A549 (cell line): ENCODE data around the gene XYLT1. TPM values are rescaled to one million over a fixed set of nuclear protein-coding genes. Genes with fewer than 3 reads are reported as not detected.

Source experiments
- ATAC-seq, 2 experiments: fragments of 200-7000 bp in 1 of 2; fragments of >200 bp in 1 of 2; cut with Nextera tagmentation in 1 of 2; cut with Tn5 transposase in 1 of 2; 3 replicates each; pipeline versions ENCODE4 v1.8.0 to v1.9.1; 2018 to 2020; ENCODE audit warnings: mild to moderate bottlenecking in 1 of 2, moderate library complexity in 1 of 2
- CTCF ChIA-PET: fragments of 300-600 bp; sonication (Branson Sonifier 250); formaldehyde crosslinking; extraction: SDS; loops from one replicate; lab custom pipeline; 2021; ENCODE audit warnings: antibody characterized with exemption, inconsistent platforms; lab: Yijun Ruan, JAX
- POLR2A ChIA-PET: fragments of 350-600 bp; formaldehyde crosslinking; extraction: SDS; loops from one replicate; lab custom pipeline; 2021; ENCODE audit warnings: antibody characterized with exemption, inconsistent platforms; lab: Yijun Ruan, JAX
- DNase-seq, 2 experiments: peaks; one replicate each; pipeline versions ENCODE4 v3.0.0 to v3.0.0-alpha.2; 2011 to 2016; ENCODE audit warnings: low read depth in 1 of 2, low spot score in 1 of 2
- FAIRE-seq: peaks from 2 replicates; lab custom pipeline; 2011; peaks lifted over from hg19 to GRCh38; lab: Jason Lieb, UNC
- H3K27ac ChIP-seq, 2 experiments: fragments of >200 bp; sonication (Bioruptor Twin); formaldehyde crosslinking; 3 replicates each; pipeline ENCODE4 v1.5.1; 2016 to 2017
- H3K4me1 ChIP-seq: fragments of >200 bp; sonication (Bioruptor Twin); formaldehyde crosslinking; 3 replicates; pipeline ENCODE4 v1.6.1; 2016
- H3K4me2 ChIP-seq: fragments of >200 bp; sonication (Bioruptor Twin); formaldehyde crosslinking; 3 replicates; pipeline ENCODE4 v1.6.1; 2016
- H3K4me3 ChIP-seq: fragments of >200 bp; sonication (Bioruptor Twin); formaldehyde crosslinking; 3 replicates; pipeline ENCODE4 v1.5.1; 2016
- H3K9me3 ChIP-seq: fragments of >200 bp; sonication (Bioruptor Twin); formaldehyde crosslinking; 3 replicates; pipeline ENCODE4 v1.6.1; 2016
- CEBPB ChIP-seq, 2 experiments: fragments of >200 bp in 1 of 2; sonication (Bioruptor Twin) in 1 of 2; formaldehyde crosslinking in 1 of 2; IDR thresholded peaks; 2 replicates each; pipeline ENCODE4 v1.6.1; 2012 to 2016
- CHD2 ChIP-seq: fragments of 150-350 bp; IDR thresholded peaks from 2 replicates; pipeline ENCODE4 v1.6.1; 2014; ENCODE audit warnings: low read length; ENCODE audit not compliant: partially characterized antibody
- CHD4 ChIP-seq: fragments of 200-600 bp; sonication (generic); IDR thresholded peaks from 2 replicates; pipeline ENCODE4 v1.6.1; 2016; ENCODE audit warnings: antibody characterized with exemption, mild to moderate bottlenecking, borderline replicate concordance
- E2F6 ChIP-seq: IDR thresholded peaks from 2 replicates; pipeline ENCODE4 v1.6.1; 2012; ENCODE audit warnings: low read depth, borderline replicate concordance
- EHMT2 ChIP-seq: fragments of 200-600 bp; sonication (generic); IDR thresholded peaks from 2 replicates; pipeline ENCODE4 v1.6.1; 2016; ENCODE audit warnings: antibody characterized with exemption, low read depth, mild to moderate bottlenecking, moderate library complexity
- EP300 ChIP-seq, 2 experiments: fragments of >200 bp; sonication (Bioruptor Twin); formaldehyde crosslinking; IDR thresholded peaks; 2 replicates in 1 of 2; 3 replicates in 1 of 2; pipeline ENCODE4 v1.6.1; 2016 to 2017
- ESRRA ChIP-seq: fragments of 150-350 bp; IDR thresholded peaks from 2 replicates; pipeline ENCODE4 v1.6.1; 2014; ENCODE audit warnings: mild to moderate bottlenecking, low read length, borderline replicate concordance
- FOSB ChIP-seq: fragments of 250-450 bp; sonication (Bioruptor Pico); IDR thresholded peaks from 2 replicates; pipeline ENCODE4 v1.5.0; 2020; ENCODE audit warnings: mild to moderate bottlenecking, moderate library complexity
- GATA3 ChIP-seq: IDR thresholded peaks from 2 replicates; pipeline ENCODE4 v1.6.1; 2012; ENCODE audit warnings: borderline replicate concordance
- HEYL ChIP-seq: fragments of 250-450 bp; sonication (Bioruptor Pico); IDR thresholded peaks from 2 replicates; pipeline ENCODE4 v1.8.0; 2021; ENCODE audit warnings: mild to moderate bottlenecking, moderate library complexity
- HOXA7 ChIP-seq: fragments of 250-450 bp; sonication (Bioruptor Pico); IDR thresholded peaks from 2 replicates; pipeline ENCODE4 v1.5.0; 2020; ENCODE audit warnings: mild to moderate bottlenecking, moderate library complexity
- HOXB5 ChIP-seq: fragments of 250-450 bp; sonication (Bioruptor Pico); IDR thresholded peaks from 2 replicates; pipeline ENCODE4 v1.5.0; 2020; ENCODE audit warnings: mild to moderate bottlenecking, moderate library complexity
- KDM5A ChIP-seq: fragments of 200-600 bp; sonication (generic); IDR thresholded peaks from 2 replicates; pipeline ENCODE4 v1.6.1; 2016; ENCODE audit warnings: antibody characterized with exemption, mild to moderate bottlenecking
- MAFK ChIP-seq: fragments of 450-650 bp; IDR thresholded peaks from 2 replicates; pipeline ENCODE4 v1.6.1; 2014; ENCODE audit not compliant: partially characterized antibody
- NPAS2 ChIP-seq: fragments of 250-450 bp; sonication (Bioruptor Pico); IDR thresholded peaks from 2 replicates; pipeline ENCODE4 v1.8.0; 2022; ENCODE audit warnings: mild to moderate bottlenecking, moderate library complexity, borderline replicate concordance
- NR3C1 ChIP-seq: fragments of >200 bp; sonication (Bioruptor Twin); formaldehyde crosslinking; IDR thresholded peaks from 3 replicates; pipeline ENCODE4 v1.6.1; 2017
- POLR2A ChIP-seq: IDR thresholded peaks from 2 replicates; pipeline ENCODE4 v1.6.1; 2012; ENCODE audit warnings: mild to moderate bottlenecking, low read length
- RAD21 ChIP-seq, 2 experiments: fragments of >200 bp in 1 of 2; sonication (Bioruptor Twin) in 1 of 2; formaldehyde crosslinking in 1 of 2; IDR thresholded peaks in 1 of 2; conservative IDR thresholded peaks in 1 of 2; 2 replicates in 1 of 2; 3 replicates in 1 of 2; pipeline ENCODE4 v1.6.1; 2012 to 2018; ENCODE audit warnings: inconsistent platforms in 1 of 2
- RCOR1 ChIP-seq: fragments of 150-350 bp; IDR thresholded peaks from 2 replicates; pipeline ENCODE4 v1.6.1; 2014; ENCODE audit warnings: antibody characterized with exemption, low read length, low read depth
- SREBF2 ChIP-seq: fragments of 450-650 bp; IDR thresholded peaks from 2 replicates; pipeline ENCODE4 v1.6.1; 2014; ENCODE audit warnings: mild to moderate bottlenecking, moderate library complexity
- TP53 ChIP-seq: fragments of 250-450 bp; sonication (Bioruptor Pico); IDR thresholded peaks from 2 replicates; pipeline ENCODE4 v1.5.0; 2021; ENCODE audit warnings: mild to moderate bottlenecking, moderate library complexity
- ZNF302 ChIP-seq: fragments of 250-450 bp; sonication (Bioruptor Pico); IDR thresholded peaks from 2 replicates; pipeline ENCODE4 v1.9.0; 2021; ENCODE audit warnings: inconsistent platforms, mild to moderate bottlenecking, moderate library complexity
- ZSCAN20 ChIP-seq: fragments of 250-450 bp; sonication (Bioruptor Pico); IDR thresholded peaks from 2 replicates; pipeline ENCODE4 v1.8.0; 2022; ENCODE audit warnings: mild to moderate bottlenecking, moderate library complexity
- WGBS: methylation state at CpG from one replicate; pipeline ENCODE4 v1.1.6; 2017; ENCODE audit errors: missing lambda C conversion rate; 5-methylcytosine and 5-hydroxymethylcytosine counted together
- polyA plus RNA-seq, 4 experiments: library from polyadenylated mRNA; depleted of rRNA in 3 of 4; stranded (reverse); fragments of >200 nt; fragmentation: RNase III in 1 of 4; extraction: RNeasy Plus Mini Kit Qiagen cat#74134 plus additional on column Dnase treatment in 1 of 4; gene quantifications; 2 replicates in 3 of 4; 3 replicates in 1 of 4; pipeline ENCODE4 v1.2.3, GENCODE V29; 2011 to 2017
- TF ChIP-seq, protein P1 (sequence below): fragments of 200-600 bp; sonication (generic); IDR thresholded peaks from 2 replicates; pipeline ENCODE4 v1.6.1; 2016; ENCODE audit warnings: antibody characterized with exemption, mild to moderate bottlenecking, moderate library complexity
- TF ChIP-seq, protein P2 (sequence below): IDR thresholded peaks from 2 replicates; pipeline ENCODE4 v1.6.1; 2012
- TF ChIP-seq, protein P3 (sequence below): fragments of 250-450 bp; sonication (Bioruptor Pico); IDR thresholded peaks from 2 replicates; pipeline ENCODE4 v1.5.0; 2020; ENCODE audit warnings: low read depth, mild to moderate bottlenecking, moderate library complexity

Gene XYLT1
- polyA plus RNA-seq, 2 of the 4 experiments (the other 2 are of a cell fraction) = 0.78 to 0.88 TPM

DNA sequence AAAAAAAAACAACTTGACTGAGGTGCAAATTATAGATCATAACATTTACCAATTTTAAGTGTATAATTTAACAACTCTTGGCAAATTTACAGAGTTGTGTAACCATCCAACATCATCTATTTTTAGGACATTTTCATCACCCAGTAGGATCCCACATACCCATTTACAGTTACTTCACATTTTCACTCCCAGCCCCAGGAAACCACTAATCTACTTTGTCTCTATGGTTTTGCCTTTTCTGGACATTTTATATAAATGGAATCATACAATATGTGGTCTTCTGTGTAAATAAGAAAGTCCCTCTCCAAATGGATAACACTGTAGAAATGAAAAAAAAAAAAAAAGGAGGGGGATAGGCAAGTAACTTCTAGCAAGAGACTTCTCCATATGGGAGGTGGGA, 26.1 kb upstream of the XYLT1 start (continued):
- TF ChIP-seq EP300 (IDR thresholded peaks at IDR 0.05) (no peak), NR3C1 (no peak), ZSCAN20 (no peak), HEYL (no peak)

- DNase-seq (no peak), ATAC-seq (no peak), FAIRE-seq (no peak)
- H3K9me3 ChIP-seq = no peaks in the 10 kb centered on the region
- H3K4me2 ChIP-seq = no peak overlapping the region
- peak; percentile 38 for TF ChIP-seq MAFK
- no peak for TF ChIP-seq RAD21 (conservative IDR thresholded peaks at IDR 0.05 in 1 of 2, IDR thresholded peaks at IDR 0.05 in 1 of 2)
- no peak overlapping the region for H3K27ac ChIP-seq
- no peak overlapping the region for H3K4me3 ChIP-seq
- ChIA-PET POLR2A (no interaction called here), CTCF (no interaction called here)
- H3K4me1 ChIP-seq = no peaks in the 10 kb centered on the region
Observed at GRCh38 chr16:17493012-17493411, 22.3 kb upstream of the XYLT1 start.

GRCh38 chr16:17491140-17491662, 20.4 kb upstream of the XYLT1 start:
- TF ChIP-seq, protein P1, sequence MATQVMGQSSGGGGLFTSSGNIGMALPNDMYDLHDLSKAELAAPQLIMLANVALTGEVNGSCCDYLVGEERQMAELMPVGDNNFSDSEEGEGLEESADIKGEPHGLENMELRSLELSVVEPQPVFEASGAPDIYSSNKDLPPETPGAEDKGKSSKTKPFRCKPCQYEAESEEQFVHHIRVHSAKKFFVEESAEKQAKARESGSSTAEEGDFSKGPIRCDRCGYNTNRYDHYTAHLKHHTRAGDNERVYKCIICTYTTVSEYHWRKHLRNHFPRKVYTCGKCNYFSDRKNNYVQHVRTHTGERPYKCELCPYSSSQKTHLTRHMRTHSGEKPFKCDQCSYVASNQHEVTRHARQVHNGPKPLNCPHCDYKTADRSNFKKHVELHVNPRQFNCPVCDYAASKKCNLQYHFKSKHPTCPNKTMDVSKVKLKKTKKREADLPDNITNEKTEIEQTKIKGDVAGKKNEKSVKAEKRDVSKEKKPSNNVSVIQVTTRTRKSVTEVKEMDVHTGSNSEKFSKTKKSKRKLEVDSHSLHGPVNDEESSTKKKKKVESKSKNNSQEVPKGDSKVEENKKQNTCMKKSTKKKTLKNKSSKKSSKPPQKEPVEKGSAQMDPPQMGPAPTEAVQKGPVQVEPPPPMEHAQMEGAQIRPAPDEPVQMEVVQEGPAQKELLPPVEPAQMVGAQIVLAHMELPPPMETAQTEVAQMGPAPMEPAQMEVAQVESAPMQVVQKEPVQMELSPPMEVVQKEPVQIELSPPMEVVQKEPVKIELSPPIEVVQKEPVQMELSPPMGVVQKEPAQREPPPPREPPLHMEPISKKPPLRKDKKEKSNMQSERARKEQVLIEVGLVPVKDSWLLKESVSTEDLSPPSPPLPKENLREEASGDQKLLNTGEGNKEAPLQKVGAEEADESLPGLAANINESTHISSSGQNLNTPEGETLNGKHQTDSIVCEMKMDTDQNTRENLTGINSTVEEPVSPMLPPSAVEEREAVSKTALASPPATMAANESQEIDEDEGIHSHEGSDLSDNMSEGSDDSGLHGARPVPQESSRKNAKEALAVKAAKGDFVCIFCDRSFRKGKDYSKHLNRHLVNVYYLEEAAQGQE = no peak
- TF ChIP-seq NPAS2 (CRISPR knock-in tag) = no peak
- no peak for TF ChIP-seq TP53 (CRISPR knock-in tag)
- TF ChIP-seq CHD2 = no peak
- TF ChIP-seq KDM5A = no peak
- no peak for TF ChIP-seq ZNF302 (CRISPR knock-in tag)
- no peak for TF ChIP-seq HOXB5 (CRISPR knock-in tag)
- no peak for TF ChIP-seq EHMT2
- TF ChIP-seq CEBPB (IDR thresholded peaks at IDR 0.05) = no peak
- TF ChIP-seq, protein P2, sequence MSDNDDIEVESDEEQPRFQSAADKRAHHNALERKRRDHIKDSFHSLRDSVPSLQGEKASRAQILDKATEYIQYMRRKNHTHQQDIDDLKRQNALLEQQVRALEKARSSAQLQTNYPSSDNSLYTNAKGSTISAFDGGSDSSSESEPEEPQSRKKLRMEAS = no peak
- TF ChIP-seq POLR2A = no peak
- no peak for TF ChIP-seq RCOR1
- no peak for TF ChIP-seq CHD4
- no peak for TF ChIP-seq FOSB (CRISPR knock-in tag)
- Histone ChIP-seq H3K27ac (no peak overlapping the region), H3K4me2 (no peak overlapping the region), H3K4me3 (no peak overlapping the region), H3K4me1 (no peaks in the 10 kb centered on the region), H3K9me3 (no peaks in the 10 kb centered on the region)
- DNase-seq = no peak
- POLR2A ChIA-PET = no interaction called here
- WGBS = 4% methylated on average over 4 of the region's 4 CpGs
- CTCF ChIA-PET = no interaction called here
- peak in 1 of 2 experiments; percentile 47; a peak in 1 of 6 replicates for ATAC-seq
- FAIRE-seq = no peak

DNA sequence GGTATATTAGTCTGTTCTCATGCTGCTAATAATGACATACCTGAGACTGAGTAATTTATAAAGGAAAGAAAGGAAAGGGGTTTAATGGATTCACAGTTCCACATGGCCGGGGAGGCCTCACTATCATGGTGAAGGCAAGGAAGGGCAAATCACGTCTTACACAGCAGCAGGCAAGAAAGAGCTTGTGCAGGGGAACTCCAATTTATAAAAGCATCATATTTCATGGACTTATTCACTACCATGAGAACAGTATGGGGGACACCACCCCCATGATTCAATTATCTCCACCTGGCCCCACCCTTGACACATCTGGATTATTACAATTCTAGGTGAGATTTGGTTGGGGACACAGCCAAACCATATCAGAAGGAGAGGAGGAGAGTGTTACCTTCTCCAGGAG, 17.7 kb upstream of the XYLT1 start:
- ChIA-PET CTCF (no interaction called here), POLR2A (no interaction called here)
- ATAC-seq (no peak), DNase-seq (no peak), FAIRE-seq (no peak)
- TF ChIP-seq ESRRA (no peak), CHD4 (no peak), EHMT2 (no peak), CEBPB (IDR thresholded peaks at IDR 0.05) (no peak), SREBF2 (no peak), HOXA7 (CRISPR knock-in tag) (no peak), TP53 (CRISPR knock-in tag) (no peak), GATA3 (no peak), POLR2A (no peak), HOXB5 (CRISPR knock-in tag) (no peak), E2F6 (no peak), RCOR1 (no peak), RAD21 (conservative IDR thresholded peaks at IDR 0.05 in 1 of 2, IDR thresholded peaks at IDR 0.05 in 1 of 2) (no peak)
- TF ChIP-seq, protein P3, sequence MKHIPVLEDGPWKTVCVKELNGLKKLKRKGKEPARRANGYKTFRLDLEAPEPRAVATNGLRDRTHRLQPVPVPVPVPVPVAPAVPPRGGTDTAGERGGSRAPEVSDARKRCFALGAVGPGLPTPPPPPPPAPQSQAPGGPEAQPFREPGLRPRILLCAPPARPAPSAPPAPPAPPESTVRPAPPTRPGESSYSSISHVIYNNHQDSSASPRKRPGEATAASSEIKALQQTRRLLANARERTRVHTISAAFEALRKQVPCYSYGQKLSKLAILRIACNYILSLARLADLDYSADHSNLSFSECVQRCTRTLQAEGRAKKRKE (CRISPR knock-in tag) = no peak
- Histone ChIP-seq H3K4me3 (no peak overlapping the region), H3K4me2 (no peak overlapping the region), H3K9me3 (no peaks in the 10 kb centered on the region), H3K4me1 (no peaks in the 10 kb centered on the region), H3K27ac (no peak overlapping the region)
- WGBS = 8% methylated on average over 2 of the region's 2 CpGs
